ENCODE results near the gene ERCC6L2.

DNA sequence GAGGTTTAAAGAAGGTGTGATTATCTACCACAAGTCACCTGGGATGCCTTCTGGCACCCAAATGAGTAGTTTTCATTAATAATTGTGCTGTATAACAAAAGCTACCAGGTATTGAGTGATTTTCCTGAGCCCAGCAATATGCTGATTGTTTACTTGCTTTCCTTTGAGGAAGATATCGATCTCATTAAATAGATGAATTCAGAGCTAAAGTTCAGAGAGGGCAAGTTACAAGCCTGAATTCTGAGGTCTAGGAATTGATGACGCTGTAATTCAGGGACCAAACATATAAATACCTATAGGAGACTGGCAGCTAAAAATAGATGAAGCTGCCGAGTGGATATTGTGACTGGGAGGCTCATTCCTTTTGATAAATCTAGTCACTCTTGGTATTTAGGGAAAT, 1.1 kb downstream of the ERCC6L2 start:
- TF ChIP-seq, protein P1, sequence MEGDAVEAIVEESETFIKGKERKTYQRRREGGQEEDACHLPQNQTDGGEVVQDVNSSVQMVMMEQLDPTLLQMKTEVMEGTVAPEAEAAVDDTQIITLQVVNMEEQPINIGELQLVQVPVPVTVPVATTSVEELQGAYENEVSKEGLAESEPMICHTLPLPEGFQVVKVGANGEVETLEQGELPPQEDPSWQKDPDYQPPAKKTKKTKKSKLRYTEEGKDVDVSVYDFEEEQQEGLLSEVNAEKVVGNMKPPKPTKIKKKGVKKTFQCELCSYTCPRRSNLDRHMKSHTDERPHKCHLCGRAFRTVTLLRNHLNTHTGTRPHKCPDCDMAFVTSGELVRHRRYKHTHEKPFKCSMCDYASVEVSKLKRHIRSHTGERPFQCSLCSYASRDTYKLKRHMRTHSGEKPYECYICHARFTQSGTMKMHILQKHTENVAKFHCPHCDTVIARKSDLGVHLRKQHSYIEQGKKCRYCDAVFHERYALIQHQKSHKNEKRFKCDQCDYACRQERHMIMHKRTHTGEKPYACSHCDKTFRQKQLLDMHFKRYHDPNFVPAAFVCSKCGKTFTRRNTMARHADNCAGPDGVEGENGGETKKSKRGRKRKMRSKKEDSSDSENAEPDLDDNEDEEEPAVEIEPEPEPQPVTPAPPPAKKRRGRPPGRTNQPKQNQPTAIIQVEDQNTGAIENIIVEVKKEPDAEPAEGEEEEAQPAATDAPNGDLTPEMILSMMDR (IDR thresholded peaks at IDR 0.05; ENCODE audit: low read depth, low read length) = no peak
- TF ChIP-seq EZH2phosphoT487 (IDR thresholded peaks at IDR 0.05; ENCODE audit: low read depth) = no peak
